Upper lobe of right lung (tissue), 1 donor: Measurements from ENCODE around the gene MAN1A1. TPM values are rescaled to one million over a fixed set of nuclear protein-coding genes. Genes with fewer than 3 reads are reported as not detected.

Source experiments
- ATAC-seq: fragments of 200-7000 bp; cut with Tn5 transposase; one replicate; pipeline ENCODE4 v1.9.1; 2020; ENCODE audit warnings: mild to moderate bottlenecking, moderate library complexity
- DNase-seq: peaks from one replicate; pipeline ENCODE4 v3.0.0-alpha.2; 2020
- H3K27ac ChIP-seq: fragments of 200-600 bp; one replicate; pipeline ENCODE4 v1.8.0; 2022
- H3K27me3 ChIP-seq: fragments of 200-600 bp; one replicate; pipeline ENCODE4 v1.8.0; 2022; ENCODE audit warnings: mild to moderate bottlenecking
- H3K36me3 ChIP-seq: fragments of 200-600 bp; one replicate; pipeline ENCODE4 v1.8.0; 2022
- H3K4me1 ChIP-seq: fragments of 200-600 bp; one replicate; pipeline ENCODE4 v1.8.0; 2022
- H3K4me3 ChIP-seq: fragments of 200-600 bp; one replicate; pipeline ENCODE4 v1.8.0; 2022; ENCODE audit warnings: mild to moderate bottlenecking
- H3K9me3 ChIP-seq: fragments of 200-600 bp; one replicate; pipeline ENCODE4 v1.8.0; 2022
- CTCF ChIP-seq: fragments of 200-600 bp; IDR thresholded peaks from one replicate; pipeline ENCODE4 v1.8.0; 2022; ENCODE audit warnings: antibody characterized with exemption
- intact Hi-C: fragments of 100-400 bp; cut with DNase I; formaldehyde crosslinking; loops from one replicate; pipeline ENCODE4 v1.11.0; 2022
- total RNA-seq: library from RNA; stranded (reverse); fragmentation: NEBNext Ultra II Directional; extraction: Animal tissue kit (Norgen Biotek cat#: 25700); gene quantifications from one replicate; pipeline ENCODE4 v1.2.1, GENCODE V29; 2021
- donor health status: DM: no; HTN: yes; CAD: no; lungs with severe emphysema.

Gene MAN1A1
- total RNA-seq, 1 donor from 2014 or later: 74.0 TPM

GRCh38 chr6:119224095-119224701 is 125.4 kb downstream of the MAN1A1 start:
- Histone ChIP-seq H3K9me3 (no peaks in the 10 kb centered on the region), H3K36me3 (no peaks in the 10 kb centered on the region), H3K27ac (no peak overlapping the region), H3K4me3 (no peak overlapping the region), H3K4me1 (no peaks in the 10 kb centered on the region), H3K27me3 (no peaks in the 10 kb centered on the region)
- TF ChIP-seq CTCF: no peak
- ATAC-seq (no peak), DNase-seq (no peak)
- intact Hi-C loops: no loop called here

- no peaks in the 10 kb centered on the region for H3K27me3 ChIP-seq
- intact Hi-C loops: no loop called here
- DNase-seq (no peak), ATAC-seq (no peak)
- no peaks in the 10 kb centered on the region for H3K9me3 ChIP-seq
- no peaks in the 10 kb centered on the region for H3K4me1 ChIP-seq
- TF ChIP-seq CTCF: no peak
- no peaks in the 10 kb centered on the region for H3K36me3 ChIP-seq
- H3K27ac ChIP-seq: no peak overlapping the region
- H3K4me3 ChIP-seq: no peak overlapping the region
Observed at GRCh38 chr6:119220452-119220851, 129.1 kb downstream of the MAN1A1 start.

GRCh38 chr6:119218548-119218947 is 131.0 kb downstream of the MAN1A1 start:
- TF ChIP-seq CTCF: no peak
- Histone ChIP-seq H3K4me3 (no peak overlapping the region), H3K27ac (no peak overlapping the region), H3K9me3 (no peaks in the 10 kb centered on the region), H3K36me3 (no peaks in the 10 kb centered on the region), H3K27me3 (no peaks in the 10 kb centered on the region), H3K4me1 (no peaks in the 10 kb centered on the region)
- no peak for DNase-seq
- intact Hi-C loops: no loop called here
- ATAC-seq: no peak

- H3K4me1 ChIP-seq: no peaks in the 10 kb centered on the region
- H3K36me3 ChIP-seq: no peaks in the 10 kb centered on the region
- ATAC-seq (no peak), DNase-seq (no peak)
- TF ChIP-seq CTCF: no peak
- H3K27me3 ChIP-seq: no peaks in the 10 kb centered on the region
- no peak overlapping the region for H3K4me3 ChIP-seq
- no peak overlapping the region for H3K27ac ChIP-seq
- H3K9me3 ChIP-seq: no peaks in the 10 kb centered on the region
- intact Hi-C loops: no loop called here
Observed at GRCh38 chr6:119215885-119216590, 133.5 kb downstream of the MAN1A1 start.

DNA sequence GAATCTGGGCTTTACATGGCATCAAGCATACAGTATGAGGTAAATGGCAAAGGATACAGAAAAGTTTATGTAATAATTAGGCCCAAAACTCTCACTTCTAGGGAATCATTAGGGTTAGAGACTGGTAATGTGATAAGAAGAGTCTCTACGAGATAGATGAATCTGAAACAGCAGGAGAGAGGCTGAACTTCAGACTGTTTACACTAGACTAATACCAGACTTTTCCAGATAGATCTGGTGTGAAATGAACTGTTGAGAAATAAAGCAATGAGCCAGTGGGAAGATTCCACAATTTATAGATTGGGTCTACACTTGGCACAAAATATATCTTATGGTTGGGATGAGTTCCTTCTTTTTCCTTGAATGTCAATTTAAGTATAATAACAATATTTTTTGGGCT is 134.3 kb downstream of the MAN1A1 start:
- Histone ChIP-seq H3K4me3 (no peak overlapping the region), H3K27me3 (no peaks in the 10 kb centered on the region), H3K9me3 (no peaks in the 10 kb centered on the region), H3K4me1 (no peaks in the 10 kb centered on the region), H3K36me3 (no peaks in the 10 kb centered on the region), H3K27ac (no peak overlapping the region)
- DNase-seq (no peak), ATAC-seq (no peak)
- no peak for TF ChIP-seq CTCF
- intact Hi-C loops: no loop called here
